HepG2 (cell line): ENCODE results near the gene IL12B.

Experiments
- ARNTL ChIP-seq: sonication (generic); formaldehyde crosslinking; IDR thresholded peaks from 2 replicates; pipeline ENCODE4 v1.4.0; 2020; ENCODE audit warnings: mild to moderate bottlenecking, missing genetic modification reagents
- BHLHE40 ChIP-seq: IDR thresholded peaks from 2 replicates; pipeline ENCODE4 v1.6.1; 2011; ENCODE audit warnings: low read length, improper control_type of control experiment
- CBX2 ChIP-seq, 2 experiments: fragments of 200-600 bp in 1 of 2; sonication (generic); formaldehyde crosslinking in 1 of 2; IDR thresholded peaks; 2 replicates each; pipeline versions ENCODE4 v1.7.0 to v1.8.1; 2018 to 2022; ENCODE audit warnings: low read depth in 2 of 2, low read length in 1 of 2, mild to moderate bottlenecking in 1 of 2, missing genetic modification reagents in 1 of 2
- CENPT ChIP-seq: sonication (generic); formaldehyde crosslinking; IDR thresholded peaks from 2 replicates; pipeline ENCODE4 v1.8.0; 2022; ENCODE audit warnings: low read depth, mild to moderate bottlenecking, moderate library complexity, missing genetic modification reagents
- CTCF ChIP-seq: sonication (generic); formaldehyde crosslinking; IDR thresholded peaks from 2 replicates; pipeline ENCODE4 v1.5.0; 2020; ENCODE audit warnings: mild to moderate bottlenecking, missing genetic modification reagents, moderate library complexity
- FOSL1 ChIP-seq: sonication (generic); formaldehyde crosslinking; IDR thresholded peaks from 2 replicates; pipeline ENCODE4 v1.9.0; 2021; ENCODE audit warnings: missing genetic modification reagents, borderline replicate concordance
- PRPF4 ChIP-seq: fragments of 200-400 bp; formaldehyde crosslinking; IDR thresholded peaks from 2 replicates; pipeline ENCODE4 v1.6.1; 2016; ENCODE audit warnings: low read length, low read depth; ENCODE audit not compliant: poor library complexity, severe bottlenecking
- ZFP41 ChIP-seq: sonication (generic); formaldehyde crosslinking; IDR thresholded peaks from 2 replicates; pipeline ENCODE4 v1.4.0; 2020; ENCODE audit warnings: mild to moderate bottlenecking, missing genetic modification reagents, borderline replicate concordance
- ZNF180 ChIP-seq: sonication (generic); formaldehyde crosslinking; IDR thresholded peaks from 2 replicates; pipeline ENCODE4 v1.4.0; 2020; ENCODE audit warnings: low read depth, missing genetic modification reagents, borderline replicate concordance
- ZNF3 ChIP-seq: IDR thresholded peaks from 2 replicates; pipeline ENCODE4 v1.7.0; 2017; ENCODE audit warnings: inconsistent platforms
- ZNF383 ChIP-seq: sonication (generic); formaldehyde crosslinking; IDR thresholded peaks from 2 replicates; pipeline ENCODE4 v1.4.0; 2020; ENCODE audit warnings: missing genetic modification reagents, mild to moderate bottlenecking, borderline replicate concordance
- ZNF446 ChIP-seq: sonication (generic); formaldehyde crosslinking; IDR thresholded peaks from 2 replicates; pipeline ENCODE4 v1.5.0; 2020; ENCODE audit warnings: mild to moderate bottlenecking, missing genetic modification reagents
- ZSCAN25 ChIP-seq: sonication (generic); formaldehyde crosslinking; IDR thresholded peaks from 2 replicates; pipeline ENCODE4 v1.8.0; 2022; ENCODE audit warnings: mild to moderate bottlenecking, missing genetic modification reagents
- ZSCAN29 ChIP-seq: sonication (generic); formaldehyde crosslinking; conservative IDR thresholded peaks from 2 replicates; pipeline ENCODE4 v1.4.0; 2020; ENCODE audit warnings: mild to moderate bottlenecking, missing genetic modification reagents

DNA sequence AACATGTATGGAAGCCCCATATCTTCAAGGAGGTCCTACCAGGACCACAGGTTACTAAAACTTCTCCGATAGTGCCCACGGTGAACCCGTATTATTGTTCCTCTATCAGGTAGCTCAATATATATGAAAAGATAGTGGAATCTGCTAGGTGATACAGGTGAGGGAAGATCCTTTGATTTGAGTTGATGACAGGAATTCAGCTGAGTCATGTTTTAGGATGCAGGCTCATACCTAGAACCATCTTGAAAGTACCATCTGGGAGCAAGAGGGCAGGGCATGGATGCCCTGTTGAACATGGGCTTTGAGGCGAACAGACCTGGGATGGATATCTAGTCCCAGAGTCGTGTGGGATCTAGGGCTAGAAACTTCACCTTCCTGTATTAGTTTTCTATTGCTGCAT, 35.4 kb downstream of the IL12B start:
- TF ChIP-seq CTCF (CRISPR knock-in tag) (no peak), ZSCAN29 (no peak), ZNF180 (CRISPR knock-in tag) (no peak), ZNF383 (no peak), BHLHE40 (no peak), ZNF446 (CRISPR knock-in tag) (no peak), PRPF4 (no peak), ARNTL (CRISPR knock-in tag) (no peak), FOSL1 (CRISPR knock-in tag) (no peak), CBX2 (IDR thresholded peaks at IDR 0.05; ENCODE audit: low read depth, low read length) (no peak), CBX2 (CRISPR knock-in tag; IDR thresholded peaks at IDR 0.05; ENCODE audit: low read depth) (no peak), ZNF3 (CRISPR knock-in tag) (no peak), ZFP41 (CRISPR knock-in tag) (no peak), CENPT (no peak), ZSCAN25 (no peak)
